ENCODE results near the gene MADD. TPM values are rescaled to one million over a fixed set of nuclear protein-coding genes. Genes with fewer than 3 reads are reported as not detected.

Gene MADD
- total RNA-seq, 1 donor from 2014 or later: 50.1 TPM

GRCh38 chr11:47359162-47359561 lies 89.2 kb downstream of the MADD start:
- no peaks in the 10 kb centered on the region for H3K36me3 ChIP-seq
- no peak overlapping the region for H3K27ac ChIP-seq
- DNase-seq: no peak
- H3K9me3 ChIP-seq: no peaks in the 10 kb centered on the region
- H3K4me3 ChIP-seq: no peak overlapping the region
- ATAC-seq: no peak
- peaks cover 5% of the 10 kb centered on the region for H3K4me1 ChIP-seq
- intact Hi-C loops (cut with DNase I): loop anchor here (10.0 kb wide), 2 partner anchors 84 to 174 kb away; partner anchors contain the start of genes MADD and PACSIN3
- TF ChIP-seq, protein P1, sequence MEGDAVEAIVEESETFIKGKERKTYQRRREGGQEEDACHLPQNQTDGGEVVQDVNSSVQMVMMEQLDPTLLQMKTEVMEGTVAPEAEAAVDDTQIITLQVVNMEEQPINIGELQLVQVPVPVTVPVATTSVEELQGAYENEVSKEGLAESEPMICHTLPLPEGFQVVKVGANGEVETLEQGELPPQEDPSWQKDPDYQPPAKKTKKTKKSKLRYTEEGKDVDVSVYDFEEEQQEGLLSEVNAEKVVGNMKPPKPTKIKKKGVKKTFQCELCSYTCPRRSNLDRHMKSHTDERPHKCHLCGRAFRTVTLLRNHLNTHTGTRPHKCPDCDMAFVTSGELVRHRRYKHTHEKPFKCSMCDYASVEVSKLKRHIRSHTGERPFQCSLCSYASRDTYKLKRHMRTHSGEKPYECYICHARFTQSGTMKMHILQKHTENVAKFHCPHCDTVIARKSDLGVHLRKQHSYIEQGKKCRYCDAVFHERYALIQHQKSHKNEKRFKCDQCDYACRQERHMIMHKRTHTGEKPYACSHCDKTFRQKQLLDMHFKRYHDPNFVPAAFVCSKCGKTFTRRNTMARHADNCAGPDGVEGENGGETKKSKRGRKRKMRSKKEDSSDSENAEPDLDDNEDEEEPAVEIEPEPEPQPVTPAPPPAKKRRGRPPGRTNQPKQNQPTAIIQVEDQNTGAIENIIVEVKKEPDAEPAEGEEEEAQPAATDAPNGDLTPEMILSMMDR (IDR thresholded peaks at IDR 0.05): no peak
- H3K27me3 ChIP-seq: no peaks in the 10 kb centered on the region

DNA sequence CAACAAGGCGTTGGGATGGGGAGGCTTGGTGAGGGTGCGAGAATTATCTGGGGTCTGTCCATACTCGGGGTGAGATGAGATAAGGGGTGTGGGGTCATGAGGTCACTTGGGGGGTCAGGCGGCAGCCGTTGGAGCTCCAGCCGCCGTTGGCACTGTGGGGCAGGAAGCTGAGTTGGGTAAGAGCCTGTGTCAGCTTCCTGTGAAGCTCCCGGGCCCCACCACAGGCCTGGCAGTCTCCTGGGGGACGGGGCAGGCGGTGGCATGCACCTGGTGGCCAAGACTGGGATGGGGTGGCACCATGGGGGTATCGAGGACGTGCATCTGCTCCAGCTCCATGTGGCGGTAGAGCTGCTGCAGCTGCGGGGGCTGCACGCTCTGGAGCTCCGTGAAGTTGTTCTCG lies 89.7 kb downstream of the MADD start:
- no peak for DNase-seq
- Histone ChIP-seq H3K27ac (no peak overlapping the region), H3K27me3 (no peaks in the 10 kb centered on the region), H3K9me3 (no peaks in the 10 kb centered on the region), H3K4me3 (no peak overlapping the region), H3K4me1 (peaks cover 5% of the 10 kb centered on the region), H3K36me3 (no peaks in the 10 kb centered on the region)
- ATAC-seq: peak; percentile 12
- intact Hi-C loops (cut with DNase I): loop anchor here (10.0 kb wide), 2 partner anchors 85 to 175 kb away; partner anchors contain the start of genes MADD and PACSIN3
- TF ChIP-seq, protein P1 (IDR thresholded peaks at IDR 0.05): no peak

DNA sequence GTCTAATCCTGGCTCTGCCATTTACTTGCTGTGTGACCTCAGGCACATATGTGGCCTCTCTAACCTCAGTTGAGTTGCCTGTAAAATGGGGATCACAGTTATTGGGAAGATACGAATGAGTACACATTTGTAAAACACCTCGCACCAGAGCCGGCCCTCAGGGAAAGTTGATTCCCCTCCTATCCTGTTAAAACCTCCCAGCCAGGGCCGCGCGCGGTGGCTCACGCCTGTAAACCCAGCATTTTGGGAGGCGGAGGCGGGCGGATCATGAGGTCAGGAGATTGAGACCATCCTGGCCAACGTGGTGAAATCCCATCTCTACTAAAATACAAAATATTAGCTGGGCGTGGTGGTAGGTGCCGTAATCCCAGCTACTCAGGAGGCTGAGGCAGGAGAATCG lies 90.4 kb downstream of the MADD start:
- Histone ChIP-seq H3K36me3 (no peaks in the 10 kb centered on the region), H3K27ac (no peak overlapping the region), H3K9me3 (no peaks in the 10 kb centered on the region), H3K4me3 (no peak overlapping the region), H3K4me1 (peaks cover 5% of the 10 kb centered on the region), H3K27me3 (no peaks in the 10 kb centered on the region)
- DNase-seq (no peak), ATAC-seq (no peak)
- TF ChIP-seq, protein P1 (IDR thresholded peaks at IDR 0.05): no peak
- intact Hi-C loops (cut with DNase I): no loop called here

GRCh38 chr11:47361419-47361818 lies 91.5 kb downstream of the MADD start:
- Histone ChIP-seq H3K27me3 (no peaks in the 10 kb centered on the region), H3K27ac (no peak overlapping the region), H3K4me1 (peaks cover 5% of the 10 kb centered on the region), H3K4me3 (no peak overlapping the region), H3K36me3 (no peaks in the 10 kb centered on the region), H3K9me3 (no peaks in the 10 kb centered on the region)
- TF ChIP-seq, protein P1 (IDR thresholded peaks at IDR 0.05): no peak
- DNase-seq (no peak), ATAC-seq (no peak)
- intact Hi-C loops (cut with DNase I): no loop called here

DNA sequence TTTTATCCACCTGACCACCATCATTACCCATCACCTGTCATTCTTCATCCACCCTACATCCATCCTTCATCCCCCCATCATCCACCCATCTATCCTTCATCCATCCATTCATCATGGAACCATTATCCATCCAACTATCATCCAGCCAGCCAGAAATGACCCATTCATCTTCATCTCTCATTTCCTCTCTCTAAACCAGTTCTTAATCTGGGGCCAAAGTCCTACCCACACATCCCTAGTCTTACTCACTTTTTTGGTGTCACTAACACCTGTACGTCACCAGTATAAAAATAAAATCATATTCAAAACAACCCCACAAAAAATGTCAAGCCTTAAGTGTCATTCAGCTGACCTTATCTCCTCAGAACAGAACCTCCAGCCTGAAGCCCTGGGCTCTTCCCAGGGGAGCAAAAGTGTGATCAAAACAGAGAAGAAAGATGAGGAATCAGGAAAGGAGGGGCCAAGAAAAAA lies 96.1 kb downstream of the MADD start:
- ATAC-seq: no peak
- no peak for DNase-seq
- H3K4me1 ChIP-seq: peaks cover 5% of the 10 kb centered on the region
- no peaks in the 10 kb centered on the region for H3K9me3 ChIP-seq
- no peak overlapping the region for H3K27ac ChIP-seq
- intact Hi-C loops (cut with DNase I): no loop called here
- TF ChIP-seq, protein P1 (IDR thresholded peaks at IDR 0.05): no peak
- H3K27me3 ChIP-seq: no peaks in the 10 kb centered on the region
- H3K36me3 ChIP-seq: no peaks in the 10 kb centered on the region
- no peak overlapping the region for H3K4me3 ChIP-seq

- TF ChIP-seq, protein P1 (IDR thresholded peaks at IDR 0.05): no peak
- ATAC-seq: no peak
- Histone ChIP-seq H3K27me3 (no peaks in the 10 kb centered on the region), H3K9me3 (no peaks in the 10 kb centered on the region), H3K36me3 (no peaks in the 10 kb centered on the region), H3K4me3 (no peak overlapping the region), H3K4me1 (no peaks in the 10 kb centered on the region), H3K27ac (no peak overlapping the region)
- intact Hi-C loops (cut with DNase I): no loop called here
- DNase-seq: no peak
Observed at GRCh38 chr11:47369676-47370075, 99.7 kb downstream of the MADD start.

All from upper lobe of right lung (tissue), 1 donor.